Urothelium cell line (cell line): Measurements from ENCODE around the gene CCDC30.

Experiments used
- DNase-seq: peaks from one replicate; pipeline ENCODE4 v3.0.0; 2011; ENCODE audit warnings: low spot score, mixed read lengths
- FAIRE-seq: peaks from 2 replicates; lab custom pipeline; 2011; peaks lifted over from hg19 to GRCh38; lab: Jason Lieb, UNC

Gene CCDC30

DNA sequence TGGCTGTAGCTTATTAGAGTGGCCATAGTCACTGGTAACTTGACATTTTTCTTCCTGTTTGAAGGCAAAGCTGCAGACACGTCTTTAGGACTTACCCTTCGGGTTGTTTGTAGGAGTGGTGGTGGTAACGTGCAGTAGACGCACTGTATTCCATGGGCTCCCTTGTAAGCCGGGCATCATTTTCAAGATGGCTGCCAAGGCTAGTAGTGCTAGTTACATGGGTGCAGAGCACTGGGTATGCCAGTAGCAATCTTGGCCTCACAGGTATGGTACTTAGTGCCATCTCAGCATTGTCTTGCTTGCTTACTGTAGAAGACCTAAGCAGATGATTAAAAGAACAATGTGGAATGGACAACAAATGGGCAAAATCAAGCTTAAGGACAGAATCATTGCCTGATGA is 221.1 kb downstream of the CCDC30 start:
- FAIRE-seq: no peak
- peak; percentile 38 for DNase-seq

DNA sequence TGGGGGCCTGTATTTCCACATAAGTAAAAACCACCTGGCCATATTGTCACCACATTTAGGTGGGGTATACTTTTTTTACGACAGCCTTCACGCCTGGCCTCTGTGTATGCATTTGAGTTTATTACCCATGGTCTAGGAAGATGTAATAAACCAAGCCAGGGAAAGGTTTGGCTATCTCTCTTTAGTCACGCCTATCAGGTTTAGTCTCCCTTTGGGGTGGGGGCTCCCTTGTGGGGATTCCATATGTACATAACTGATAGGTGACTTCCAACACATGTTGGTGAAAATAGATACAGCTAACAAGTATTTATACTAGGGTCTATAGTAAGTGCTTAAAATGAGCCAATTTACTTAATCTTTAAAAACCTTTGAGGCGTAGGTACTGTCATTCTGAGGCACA is 223.3 kb downstream of the CCDC30 start:
- FAIRE-seq: no peak

DNA sequence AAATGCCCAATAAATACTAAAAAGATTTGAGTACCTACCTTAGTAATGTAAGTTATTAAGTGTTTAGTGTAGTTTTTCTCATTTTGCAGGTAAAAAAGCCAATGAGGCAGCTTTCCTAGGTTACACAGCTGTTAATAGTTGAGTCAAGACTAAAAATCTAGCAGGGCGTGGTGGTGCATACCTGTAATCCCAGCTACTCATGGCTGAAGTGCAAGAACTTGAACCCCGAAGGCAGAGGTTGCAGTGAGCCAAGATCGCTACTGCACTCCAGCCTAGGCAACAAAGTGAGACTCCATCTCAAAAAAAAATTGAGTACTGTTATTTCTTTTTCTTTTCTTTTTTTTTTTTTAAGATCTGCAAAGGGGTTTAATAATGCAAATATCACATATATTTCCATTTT is 226.8 kb downstream of the CCDC30 start:
- no peak for DNase-seq
- no peak for FAIRE-seq

More for the DNA sequence above, 223.3 kb downstream of the CCDC30 start:
- no peak for DNase-seq

DNA sequence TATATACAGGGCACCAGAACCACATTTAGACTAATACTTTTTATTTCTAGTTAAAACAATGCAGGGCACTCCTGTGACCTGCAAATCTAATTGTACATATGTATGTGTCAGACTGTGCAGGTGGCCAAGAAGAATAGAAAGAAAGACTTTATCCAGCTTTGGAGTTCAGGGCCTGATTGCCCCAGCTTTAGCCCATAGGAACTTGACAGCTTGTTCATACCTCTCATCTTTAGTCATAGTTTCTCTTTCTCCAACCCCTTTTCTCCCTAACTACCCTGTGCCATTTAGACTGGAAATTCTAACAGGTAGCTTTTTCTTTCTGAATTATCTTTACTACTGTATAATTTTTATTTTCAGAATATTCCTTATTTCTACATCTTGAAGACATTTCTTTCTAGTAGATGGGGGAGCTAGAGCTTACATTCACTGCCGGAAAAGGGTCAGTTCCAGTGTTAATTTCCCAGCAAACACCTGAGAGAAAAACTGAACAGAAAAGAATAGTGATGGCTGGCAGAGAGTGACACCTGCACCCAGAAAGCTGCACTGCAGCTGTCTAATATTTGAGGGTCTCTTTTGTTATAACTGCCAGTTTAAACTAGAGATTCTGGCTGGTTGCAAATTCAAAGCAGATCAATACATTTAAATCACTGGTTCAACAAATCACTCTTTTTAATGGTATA is 227.5 kb downstream of the CCDC30 start:
- DNase-seq: no peak
- FAIRE-seq: no peak

DNA sequence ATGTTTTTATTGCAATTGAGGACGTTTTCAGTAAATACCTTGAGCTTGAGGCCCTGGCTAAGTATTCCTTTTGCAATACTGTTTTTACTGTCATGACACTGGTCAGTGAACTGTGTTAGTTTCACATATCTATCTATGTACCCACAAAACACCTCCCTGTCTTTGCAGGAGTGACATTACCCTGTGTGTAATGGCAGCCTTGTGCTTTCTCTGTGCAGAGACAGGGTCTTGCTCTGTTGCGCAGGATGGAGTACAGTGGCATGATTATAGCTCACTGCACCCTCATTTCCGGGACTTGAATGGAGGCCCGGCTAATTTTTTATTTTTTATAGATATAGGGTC is 228.0 kb downstream of the CCDC30 start:
- DNase-seq (no peak), FAIRE-seq (no peak)

DNA sequence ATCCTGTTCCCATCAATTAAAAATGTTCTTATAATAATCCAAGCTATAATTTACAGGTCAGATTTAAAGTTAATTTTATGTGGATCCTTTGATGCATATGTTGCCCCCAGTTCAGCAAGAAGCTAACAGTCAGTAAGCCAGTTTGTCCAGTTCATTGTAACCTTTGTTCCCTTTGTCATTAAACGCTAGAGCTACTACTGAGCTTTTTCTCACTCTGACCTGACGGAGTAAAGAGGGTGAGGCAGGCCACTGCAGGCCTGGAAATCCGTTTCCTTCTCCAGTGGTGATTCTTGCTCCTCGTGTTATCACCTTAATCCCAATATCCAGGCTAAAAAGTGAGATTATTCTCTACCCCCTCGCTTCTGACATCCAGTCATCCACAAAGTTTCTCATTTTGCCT is 229.4 kb downstream of the CCDC30 start:
- no peak for DNase-seq
- FAIRE-seq: no peak

DNA sequence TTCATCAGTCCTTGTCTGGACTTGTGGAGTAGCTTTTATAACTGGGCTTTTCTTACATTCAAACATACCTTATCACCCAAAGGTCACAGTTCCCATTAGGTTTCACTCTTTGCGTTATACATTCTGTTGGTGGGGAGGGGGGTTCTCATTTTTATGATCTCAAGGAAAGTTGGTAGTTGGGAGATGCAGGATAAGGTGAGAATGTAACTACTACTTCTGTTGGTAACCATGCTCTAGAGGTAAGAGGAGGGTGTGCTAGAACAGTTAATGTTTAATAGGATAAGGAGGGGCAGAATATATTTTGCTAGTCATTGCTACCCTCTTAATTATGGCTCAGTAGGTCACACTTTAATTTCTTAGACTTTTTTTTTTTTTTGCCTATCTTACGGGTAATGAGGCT is 229.8 kb downstream of the CCDC30 start:
- DNase-seq: no peak

DNA sequence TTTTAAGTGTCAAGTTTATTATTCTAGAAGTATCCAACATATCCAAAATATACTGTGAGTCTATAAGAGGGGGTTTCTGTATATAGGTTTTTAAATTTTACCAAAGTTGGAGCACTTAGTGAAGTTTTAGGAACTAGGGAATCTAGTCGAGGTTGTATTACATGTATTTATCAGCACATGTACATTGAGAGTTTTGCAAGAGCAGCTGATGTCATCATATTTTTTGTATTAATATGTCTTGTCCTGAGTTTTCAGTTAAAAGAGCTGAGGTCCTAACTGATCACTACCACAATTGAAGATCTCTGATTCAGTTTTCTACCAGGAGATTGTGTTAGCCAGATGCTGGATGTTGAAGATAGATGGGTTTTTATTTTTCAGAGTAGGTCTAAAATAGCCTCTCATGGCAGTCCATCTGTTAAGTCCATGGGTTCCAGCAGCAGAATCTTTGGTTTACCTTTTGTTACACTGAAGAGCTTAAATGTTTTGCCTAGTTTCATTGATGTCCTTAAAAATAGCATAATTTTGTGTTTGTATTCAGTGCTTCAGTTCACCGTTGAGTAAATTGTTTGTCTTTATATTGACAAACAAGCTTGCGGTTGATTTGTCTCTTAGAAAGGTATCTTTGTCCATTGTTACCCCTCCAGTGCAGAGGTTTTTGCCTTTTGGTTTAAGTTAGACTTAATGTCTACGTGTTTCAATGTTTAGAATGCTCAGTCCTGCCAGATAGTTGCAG is 235.2 kb downstream of the CCDC30 start:
- DNase-seq: no peak

More for the DNA sequence above, 229.8 kb downstream of the CCDC30 start:
- FAIRE-seq: no peak

DNA sequence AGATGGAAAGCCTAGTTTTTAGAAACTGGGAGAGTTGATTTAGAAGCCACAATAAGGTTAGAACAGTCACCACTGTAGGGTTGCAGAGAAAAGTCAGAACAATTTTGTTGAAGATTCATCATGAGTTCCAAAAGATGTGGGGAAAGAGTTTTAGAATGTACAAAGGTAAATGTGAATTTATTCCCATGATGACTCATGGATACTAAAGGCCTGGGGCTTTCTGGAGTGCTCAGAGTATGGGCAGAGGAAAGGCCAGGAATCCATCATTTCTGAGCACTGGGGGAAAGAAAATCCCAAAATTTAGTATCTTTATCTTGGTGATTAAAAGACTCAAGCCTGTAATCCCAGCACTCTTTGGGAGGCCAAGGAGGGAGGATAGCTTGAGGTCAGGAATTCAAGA is 236.9 kb downstream of the CCDC30 start:
- FAIRE-seq: no peak
- DNase-seq: no peak

More for the DNA sequence above, 235.2 kb downstream of the CCDC30 start:
- FAIRE-seq: no peak

DNA sequence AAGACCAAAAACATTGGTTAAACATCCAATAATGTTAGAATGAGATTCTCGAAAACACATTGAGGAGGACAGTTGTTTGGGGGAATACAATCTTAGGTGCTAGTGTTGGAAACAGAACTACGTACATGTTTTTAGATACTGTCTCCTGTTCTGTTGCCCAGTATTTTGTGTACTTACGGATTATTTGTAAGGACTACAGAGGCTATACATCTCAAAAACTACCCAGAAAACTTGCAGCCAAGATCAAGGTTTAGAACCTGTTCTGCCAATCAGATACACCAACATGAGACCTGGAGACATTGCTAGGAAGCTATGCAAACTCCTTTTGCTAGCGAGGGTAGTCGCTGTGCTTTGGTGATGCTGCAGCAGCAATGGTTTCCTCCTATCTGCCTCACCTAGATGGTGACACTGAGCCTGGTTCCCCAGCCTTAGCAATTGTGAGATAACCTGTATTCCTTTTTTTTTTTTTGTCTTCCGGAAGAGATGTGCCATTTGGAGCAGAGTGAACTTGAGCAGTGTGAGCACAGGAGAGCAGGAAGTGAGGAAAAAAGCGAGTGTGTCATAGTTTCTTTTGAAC is 240.9 kb downstream of the CCDC30 start:
- no peak for FAIRE-seq
- DNase-seq: no peak
